HEK293 (cell line): ENCODE measurements around the gene SLU7.

ENCODE experiments used
- AEBP2 ChIP-seq: fragments of 450-650 bp; formaldehyde crosslinking; IDR thresholded peaks from 2 replicates; pipeline ENCODE4 v1.5.1; 2016; ENCODE audit warnings: missing biosample characterization, missing genetic modification characterization, borderline replicate concordance
- GFI1B ChIP-seq: fragments of 450-650 bp; formaldehyde crosslinking; IDR thresholded peaks from 2 replicates; pipeline ENCODE4 v1.5.1; 2016; ENCODE audit warnings: missing biosample characterization, missing genetic modification characterization
- GLIS1 ChIP-seq: fragments of 450-650 bp; formaldehyde crosslinking; IDR thresholded peaks from 2 replicates; pipeline ENCODE4 v1.5.1; 2016; ENCODE audit warnings: missing biosample characterization, missing genetic modification characterization
- HIC1 ChIP-seq: fragments of 450-650 bp; formaldehyde crosslinking; IDR thresholded peaks from 2 replicates; pipeline ENCODE4 v1.5.1; 2016; ENCODE audit warnings: missing biosample characterization, missing genetic modification characterization
- HOXD13 ChIP-seq: sonication (generic); formaldehyde crosslinking; IDR thresholded peaks from 2 replicates; pipeline ENCODE4 v1.8.0; 2022; ENCODE audit warnings: missing genetic modification reagents, borderline replicate concordance
- KLF10 ChIP-seq: fragments of 450-650 bp; IDR thresholded peaks from 2 replicates; pipeline ENCODE4 v1.5.1; 2018; ENCODE audit warnings: missing biosample characterization, mild to moderate bottlenecking, missing genetic modification characterization
- KLF9 ChIP-seq: fragments of 450-650 bp; formaldehyde crosslinking; IDR thresholded peaks from 2 replicates; pipeline ENCODE4 v1.5.1; 2016; ENCODE audit warnings: missing biosample characterization, missing genetic modification characterization, low read depth
- SCRT2 ChIP-seq: fragments of 450-650 bp; formaldehyde crosslinking; IDR thresholded peaks from 2 replicates; pipeline ENCODE4 v1.5.1; 2016; ENCODE audit warnings: missing biosample characterization, missing genetic modification characterization
- WT1 ChIP-seq: fragments of 450-650 bp; formaldehyde crosslinking; IDR thresholded peaks from 2 replicates; pipeline ENCODE4 v1.5.1; 2016; ENCODE audit warnings: missing biosample characterization, missing genetic modification characterization
- ZFP3 ChIP-seq: fragments of 450-650 bp; formaldehyde crosslinking; IDR thresholded peaks from 2 replicates; pipeline ENCODE4 v1.5.1; 2016; ENCODE audit warnings: low read depth, missing biosample characterization, missing genetic modification characterization
- ZFP37 ChIP-seq: fragments of 450-650 bp; formaldehyde crosslinking; IDR thresholded peaks from 2 replicates; pipeline ENCODE4 v1.5.1; 2016; ENCODE audit warnings: missing biosample characterization, missing genetic modification characterization
- ZNF223 ChIP-seq: fragments of 450-650 bp; formaldehyde crosslinking; IDR thresholded peaks from 2 replicates; pipeline ENCODE4 v1.5.1; 2016; ENCODE audit warnings: missing biosample characterization, missing genetic modification characterization
- ZNF24 ChIP-seq: fragments of 450-650 bp; formaldehyde crosslinking; IDR thresholded peaks from 2 replicates; pipeline ENCODE4 v1.5.1; 2016; ENCODE audit warnings: missing biosample characterization, missing genetic modification characterization
- ZNF248 ChIP-seq: fragments of 450-650 bp; formaldehyde crosslinking; IDR thresholded peaks from 2 replicates; pipeline ENCODE4 v1.5.1; 2017; ENCODE audit warnings: missing biosample characterization, missing genetic modification characterization
- ZNF416 ChIP-seq: fragments of 450-650 bp; formaldehyde crosslinking; IDR thresholded peaks from 2 replicates; pipeline ENCODE4 v1.5.1; 2016; ENCODE audit warnings: missing biosample characterization, missing genetic modification characterization
- ZNF549 ChIP-seq: fragments of 450-650 bp; IDR thresholded peaks from 2 replicates; pipeline ENCODE4 v1.5.1; 2018; ENCODE audit warnings: missing biosample characterization, missing genetic modification characterization, mild to moderate bottlenecking, inconsistent platforms, moderate library complexity
- ZNF747 ChIP-seq: fragments of 450-650 bp; formaldehyde crosslinking; IDR thresholded peaks from 2 replicates; pipeline ENCODE4 v1.5.1; 2016; ENCODE audit warnings: missing biosample characterization, missing genetic modification characterization
- ZNF830 ChIP-seq: fragments of 450-650 bp; IDR thresholded peaks from 2 replicates; pipeline ENCODE4 v1.5.0; 2018; ENCODE audit warnings: missing biosample characterization, missing genetic modification characterization, low read depth, mild to moderate bottlenecking, moderate library complexity
- ZSCAN30 ChIP-seq: fragments of 450-650 bp; IDR thresholded peaks from 2 replicates; pipeline ENCODE4 v1.5.1; 2018; ENCODE audit warnings: missing biosample characterization, mild to moderate bottlenecking, missing genetic modification characterization, moderate library complexity
- TF ChIP-seq, protein P1 (sequence below): fragments of 450-650 bp; formaldehyde crosslinking; IDR thresholded peaks from 2 replicates; pipeline ENCODE4 v1.5.1; 2016; ENCODE audit warnings: missing biosample characterization, missing genetic modification characterization, borderline replicate concordance
- TF ChIP-seq, protein P2 (sequence below): fragments of 450-650 bp; formaldehyde crosslinking; IDR thresholded peaks from 2 replicates; pipeline ENCODE4 v1.5.1; 2016; ENCODE audit warnings: missing biosample characterization, missing genetic modification characterization
- TF ChIP-seq, protein P3 (sequence below): fragments of 450-650 bp; formaldehyde crosslinking; IDR thresholded peaks from 2 replicates; pipeline ENCODE4 v1.5.1; 2016; ENCODE audit warnings: missing biosample characterization, missing genetic modification characterization
- TF ChIP-seq, protein P4 (sequence below): IDR thresholded peaks from 2 replicates; pipeline ENCODE4 v1.6.1; 2011; ENCODE audit warnings: mild to moderate bottlenecking, low read depth, low read length, borderline replicate concordance

The SLU7 gene

GRCh38 chr5:160399402-160400353 lies 19.2 kb downstream of the SLU7 start, which contains the start of gene FAM200C (continued):
- TF ChIP-seq, protein P1, sequence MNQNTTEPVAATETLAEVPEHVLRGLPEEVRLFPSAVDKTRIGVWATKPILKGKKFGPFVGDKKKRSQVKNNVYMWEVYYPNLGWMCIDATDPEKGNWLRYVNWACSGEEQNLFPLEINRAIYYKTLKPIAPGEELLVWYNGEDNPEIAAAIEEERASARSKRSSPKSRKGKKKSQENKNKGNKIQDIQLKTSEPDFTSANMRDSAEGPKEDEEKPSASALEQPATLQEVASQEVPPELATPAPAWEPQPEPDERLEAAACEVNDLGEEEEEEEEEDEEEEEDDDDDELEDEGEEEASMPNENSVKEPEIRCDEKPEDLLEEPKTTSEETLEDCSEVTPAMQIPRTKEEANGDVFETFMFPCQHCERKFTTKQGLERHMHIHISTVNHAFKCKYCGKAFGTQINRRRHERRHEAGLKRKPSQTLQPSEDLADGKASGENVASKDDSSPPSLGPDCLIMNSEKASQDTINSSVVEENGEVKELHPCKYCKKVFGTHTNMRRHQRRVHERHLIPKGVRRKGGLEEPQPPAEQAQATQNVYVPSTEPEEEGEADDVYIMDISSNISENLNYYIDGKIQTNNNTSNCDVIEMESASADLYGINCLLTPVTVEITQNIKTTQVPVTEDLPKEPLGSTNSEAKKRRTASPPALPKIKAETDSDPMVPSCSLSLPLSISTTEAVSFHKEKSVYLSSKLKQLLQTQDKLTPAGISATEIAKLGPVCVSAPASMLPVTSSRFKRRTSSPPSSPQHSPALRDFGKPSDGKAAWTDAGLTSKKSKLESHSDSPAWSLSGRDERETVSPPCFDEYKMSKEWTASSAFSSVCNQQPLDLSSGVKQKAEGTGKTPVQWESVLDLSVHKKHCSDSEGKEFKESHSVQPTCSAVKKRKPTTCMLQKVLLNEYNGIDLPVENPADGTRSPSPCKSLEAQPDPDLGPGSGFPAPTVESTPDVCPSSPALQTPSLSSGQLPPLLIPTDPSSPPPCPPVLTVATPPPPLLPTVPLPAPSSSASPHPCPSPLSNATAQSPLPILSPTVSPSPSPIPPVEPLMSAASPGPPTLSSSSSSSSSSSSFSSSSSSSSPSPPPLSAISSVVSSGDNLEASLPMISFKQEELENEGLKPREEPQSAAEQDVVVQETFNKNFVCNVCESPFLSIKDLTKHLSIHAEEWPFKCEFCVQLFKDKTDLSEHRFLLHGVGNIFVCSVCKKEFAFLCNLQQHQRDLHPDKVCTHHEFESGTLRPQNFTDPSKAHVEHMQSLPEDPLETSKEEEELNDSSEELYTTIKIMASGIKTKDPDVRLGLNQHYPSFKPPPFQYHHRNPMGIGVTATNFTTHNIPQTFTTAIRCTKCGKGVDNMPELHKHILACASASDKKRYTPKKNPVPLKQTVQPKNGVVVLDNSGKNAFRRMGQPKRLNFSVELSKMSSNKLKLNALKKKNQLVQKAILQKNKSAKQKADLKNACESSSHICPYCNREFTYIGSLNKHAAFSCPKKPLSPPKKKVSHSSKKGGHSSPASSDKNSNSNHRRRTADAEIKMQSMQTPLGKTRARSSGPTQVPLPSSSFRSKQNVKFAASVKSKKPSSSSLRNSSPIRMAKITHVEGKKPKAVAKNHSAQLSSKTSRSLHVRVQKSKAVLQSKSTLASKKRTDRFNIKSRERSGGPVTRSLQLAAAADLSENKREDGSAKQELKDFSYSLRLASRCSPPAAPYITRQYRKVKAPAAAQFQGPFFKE (tag by site-specific recombination), result no peak
- TF ChIP-seq HOXD13 (CRISPR knock-in tag) (no peak), AEBP2 (tag by site-specific recombination) (no peak), ZNF416 (tag by site-specific recombination) (no peak), KLF10 (tag by site-specific recombination) (no peak; the same call in 1 of the 2 replicates), ZFP3 (no peak), ZNF248 (tag by site-specific recombination) (no peak), ZNF223 (tag by site-specific recombination) (no peak), GLIS1 (tag by site-specific recombination) (0 out of 2 replicates have a peak, but pooled peaks have one; percentile 9), WT1 (no peak), ZNF549 (no peak), KLF9 (tag by site-specific recombination) (peak; percentile 38; the same call in 1 of the 2 replicates), ZFP37 (tag by site-specific recombination) (0 out of 2 replicates have a peak, but pooled peaks have one; percentile 31), GFI1B (tag by site-specific recombination) (no peak), SCRT2 (no peak), ZNF747 (tag by site-specific recombination) (no peak), ZNF830 (tag by site-specific recombination) (no peak), HIC1 (tag by site-specific recombination) (no peak), ZNF24 (tag by site-specific recombination) (0 out of 2 replicates have a peak, but pooled peaks have one; percentile 67), ZSCAN30 (peak; percentile 65; the same call in 1 of the 2 replicates)
- TF ChIP-seq, protein P2, sequence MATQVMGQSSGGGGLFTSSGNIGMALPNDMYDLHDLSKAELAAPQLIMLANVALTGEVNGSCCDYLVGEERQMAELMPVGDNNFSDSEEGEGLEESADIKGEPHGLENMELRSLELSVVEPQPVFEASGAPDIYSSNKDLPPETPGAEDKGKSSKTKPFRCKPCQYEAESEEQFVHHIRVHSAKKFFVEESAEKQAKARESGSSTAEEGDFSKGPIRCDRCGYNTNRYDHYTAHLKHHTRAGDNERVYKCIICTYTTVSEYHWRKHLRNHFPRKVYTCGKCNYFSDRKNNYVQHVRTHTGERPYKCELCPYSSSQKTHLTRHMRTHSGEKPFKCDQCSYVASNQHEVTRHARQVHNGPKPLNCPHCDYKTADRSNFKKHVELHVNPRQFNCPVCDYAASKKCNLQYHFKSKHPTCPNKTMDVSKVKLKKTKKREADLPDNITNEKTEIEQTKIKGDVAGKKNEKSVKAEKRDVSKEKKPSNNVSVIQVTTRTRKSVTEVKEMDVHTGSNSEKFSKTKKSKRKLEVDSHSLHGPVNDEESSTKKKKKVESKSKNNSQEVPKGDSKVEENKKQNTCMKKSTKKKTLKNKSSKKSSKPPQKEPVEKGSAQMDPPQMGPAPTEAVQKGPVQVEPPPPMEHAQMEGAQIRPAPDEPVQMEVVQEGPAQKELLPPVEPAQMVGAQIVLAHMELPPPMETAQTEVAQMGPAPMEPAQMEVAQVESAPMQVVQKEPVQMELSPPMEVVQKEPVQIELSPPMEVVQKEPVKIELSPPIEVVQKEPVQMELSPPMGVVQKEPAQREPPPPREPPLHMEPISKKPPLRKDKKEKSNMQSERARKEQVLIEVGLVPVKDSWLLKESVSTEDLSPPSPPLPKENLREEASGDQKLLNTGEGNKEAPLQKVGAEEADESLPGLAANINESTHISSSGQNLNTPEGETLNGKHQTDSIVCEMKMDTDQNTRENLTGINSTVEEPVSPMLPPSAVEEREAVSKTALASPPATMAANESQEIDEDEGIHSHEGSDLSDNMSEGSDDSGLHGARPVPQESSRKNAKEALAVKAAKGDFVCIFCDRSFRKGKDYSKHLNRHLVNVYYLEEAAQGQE (tag by site-specific recombination), result no peak
- TF ChIP-seq, protein P3, sequence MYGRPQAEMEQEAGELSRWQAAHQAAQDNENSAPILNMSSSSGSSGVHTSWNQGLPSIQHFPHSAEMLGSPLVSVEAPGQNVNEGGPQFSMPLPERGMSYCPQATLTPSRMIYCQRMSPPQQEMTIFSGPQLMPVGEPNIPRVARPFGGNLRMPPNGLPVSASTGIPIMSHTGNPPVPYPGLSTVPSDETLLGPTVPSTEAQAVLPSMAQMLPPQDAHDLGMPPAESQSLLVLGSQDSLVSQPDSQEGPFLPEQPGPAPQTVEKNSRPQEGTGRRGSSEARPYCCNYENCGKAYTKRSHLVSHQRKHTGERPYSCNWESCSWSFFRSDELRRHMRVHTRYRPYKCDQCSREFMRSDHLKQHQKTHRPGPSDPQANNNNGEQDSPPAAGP (tag by site-specific recombination), result peak; percentile 49; the same call in 1 of the 2 replicates
- TF ChIP-seq, protein P4, sequence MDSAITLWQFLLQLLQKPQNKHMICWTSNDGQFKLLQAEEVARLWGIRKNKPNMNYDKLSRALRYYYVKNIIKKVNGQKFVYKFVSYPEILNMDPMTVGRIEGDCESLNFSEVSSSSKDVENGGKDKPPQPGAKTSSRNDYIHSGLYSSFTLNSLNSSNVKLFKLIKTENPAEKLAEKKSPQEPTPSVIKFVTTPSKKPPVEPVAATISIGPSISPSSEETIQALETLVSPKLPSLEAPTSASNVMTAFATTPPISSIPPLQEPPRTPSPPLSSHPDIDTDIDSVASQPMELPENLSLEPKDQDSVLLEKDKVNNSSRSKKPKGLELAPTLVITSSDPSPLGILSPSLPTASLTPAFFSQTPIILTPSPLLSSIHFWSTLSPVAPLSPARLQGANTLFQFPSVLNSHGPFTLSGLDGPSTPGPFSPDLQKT, result no peak
